NCI-H345 treated with DMSO at 0.1 percent for 48 hours (cell line): ENCODE measurements around the gene ARL6IP1.

Experiments used
- DNase-seq: peaks from one replicate; lab custom pipeline; 2025; ENCODE audit not compliant: unreplicated experiment; lab: John Stamatoyannopoulos, UW

The ARL6IP1 gene

DNA sequence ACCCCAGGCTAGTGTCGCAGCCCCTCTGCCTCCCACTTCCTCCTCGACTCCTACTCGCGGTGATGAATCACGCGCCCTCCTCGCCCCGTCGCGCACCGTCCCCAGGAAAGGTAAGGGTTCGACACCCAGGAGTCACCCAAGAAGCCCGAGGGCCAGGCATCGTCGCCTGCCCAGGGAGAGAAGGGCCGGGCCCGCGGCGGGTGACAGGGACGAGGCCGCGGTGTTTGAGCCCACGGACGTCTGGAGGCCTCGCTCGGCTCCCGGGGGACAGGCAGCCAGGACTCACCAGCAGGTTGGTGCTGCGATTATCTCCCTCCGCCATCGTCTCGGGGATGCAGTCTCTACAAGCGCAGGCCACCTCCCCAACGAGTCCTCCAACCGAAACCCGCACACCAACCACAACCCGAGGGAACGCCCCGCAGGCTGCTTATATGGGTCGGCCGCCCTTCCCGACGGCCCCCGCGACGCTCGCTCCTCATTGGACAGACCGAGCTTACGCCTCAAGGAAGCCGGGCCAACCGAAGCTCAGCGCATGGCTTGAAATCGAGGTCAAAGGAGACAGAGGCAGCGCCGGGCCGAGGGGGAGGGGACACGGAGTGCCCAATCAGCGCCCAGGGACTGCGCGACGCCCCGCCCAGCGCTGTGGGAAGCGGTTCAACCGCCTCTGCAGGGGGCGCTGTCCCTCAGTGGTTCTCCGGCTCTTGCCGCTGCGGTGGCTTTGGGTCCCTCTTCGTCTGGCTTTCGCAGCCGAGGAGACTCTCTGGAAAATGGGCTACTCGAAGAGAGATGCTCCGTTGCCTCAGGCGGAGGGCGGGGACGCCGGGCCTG is at the start of gene ARL6IP1:
TSS of gene ARL6IP1 (minus strand) at position 405 of the 828 bp plus-strand sequence. CDS start at position 322, 83 bp downstream.
- DNase-seq: peak; percentile 95

DNA sequence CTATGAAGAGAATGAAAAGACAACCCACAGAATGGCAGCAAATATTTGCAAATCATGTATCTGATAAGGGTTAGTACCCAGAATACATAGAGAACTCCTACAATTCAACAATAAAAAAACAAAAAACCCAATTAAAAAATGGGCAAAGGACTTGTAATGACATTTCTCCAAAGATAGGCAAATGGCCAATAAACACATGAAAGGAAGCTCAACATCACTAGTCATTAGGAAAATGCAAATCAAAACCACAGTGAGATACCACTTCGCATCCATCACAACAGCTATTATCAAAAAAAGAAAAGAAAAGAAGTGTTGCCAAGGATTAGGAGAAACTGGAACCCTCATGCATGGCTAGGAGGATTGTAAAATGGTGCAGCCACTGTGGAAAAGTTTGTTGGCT is 45.1 kb upstream of the ARL6IP1 start:
- DNase-seq: no peak

DNA sequence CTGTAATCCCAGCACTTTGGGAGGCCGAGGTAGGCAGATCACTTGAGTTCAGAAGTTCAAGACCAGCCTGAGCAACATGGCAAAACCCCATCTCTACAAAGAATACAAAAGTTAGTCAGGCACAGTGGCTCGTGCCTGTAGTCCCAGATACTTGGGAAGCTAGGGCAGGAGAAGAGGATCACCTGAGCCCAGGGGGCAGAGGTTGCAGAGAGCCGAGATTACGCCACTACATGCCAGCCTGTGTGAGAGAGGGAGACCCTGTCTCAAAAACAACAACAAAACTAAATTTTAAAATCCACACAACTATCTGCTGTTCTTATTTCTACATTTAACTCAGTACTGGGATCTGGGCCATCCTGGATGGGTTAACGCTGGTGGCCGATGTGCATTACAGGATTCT is 41.2 kb upstream of the ARL6IP1 start:
- no peak for DNase-seq

DNA sequence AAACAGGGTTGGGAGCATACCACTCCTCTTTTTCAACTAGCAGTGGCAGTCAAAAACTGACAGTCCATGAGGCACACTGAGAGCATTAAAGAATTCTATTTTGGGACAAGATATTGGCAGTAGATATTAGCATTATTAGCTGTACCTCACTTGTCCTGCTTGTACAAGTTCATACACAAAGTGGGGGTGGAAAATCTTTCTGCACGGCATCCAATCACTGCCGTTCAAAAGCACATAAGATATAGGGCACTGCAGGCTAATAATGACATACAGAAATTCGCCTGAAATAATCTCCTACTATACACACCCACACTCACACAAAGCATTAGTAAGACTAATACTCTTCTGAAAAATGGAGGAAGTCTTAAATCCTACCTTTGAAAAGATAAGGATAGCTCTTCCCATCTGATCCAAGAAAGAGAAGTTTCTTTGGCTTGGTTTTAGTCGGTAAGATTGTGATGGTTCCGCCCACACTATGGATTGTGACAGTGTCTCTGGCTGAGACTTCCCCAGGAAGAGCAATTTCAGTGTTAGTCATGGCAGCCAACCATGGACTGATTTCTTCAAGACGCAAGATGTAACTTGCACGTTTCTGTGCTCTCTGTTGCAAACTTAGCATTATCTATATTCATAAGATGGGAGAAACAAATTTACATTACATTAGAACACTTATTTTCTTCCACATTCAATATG is 40.6 kb upstream of the ARL6IP1 start:
- DNase-seq: no peak

DNA sequence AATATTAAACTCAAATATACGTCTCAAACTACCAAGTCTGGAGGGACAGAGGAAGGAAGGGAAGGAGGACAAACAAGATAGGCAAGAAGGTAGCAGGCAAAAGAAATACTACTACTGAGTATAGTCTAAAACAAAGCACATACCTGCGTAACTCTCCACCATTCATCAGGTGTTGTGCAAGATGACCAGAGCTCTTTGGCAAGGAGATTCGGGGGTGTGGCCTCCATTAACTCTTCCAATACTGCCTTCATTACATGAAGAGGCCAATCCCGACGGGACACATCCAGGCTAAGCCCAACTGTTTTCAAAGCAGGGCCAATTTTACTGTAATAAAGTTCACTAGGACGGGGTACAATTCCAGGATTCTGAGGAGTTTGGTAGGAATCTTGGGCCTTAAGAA is 38.2 kb upstream of the ARL6IP1 start:
- no peak for DNase-seq

DNA sequence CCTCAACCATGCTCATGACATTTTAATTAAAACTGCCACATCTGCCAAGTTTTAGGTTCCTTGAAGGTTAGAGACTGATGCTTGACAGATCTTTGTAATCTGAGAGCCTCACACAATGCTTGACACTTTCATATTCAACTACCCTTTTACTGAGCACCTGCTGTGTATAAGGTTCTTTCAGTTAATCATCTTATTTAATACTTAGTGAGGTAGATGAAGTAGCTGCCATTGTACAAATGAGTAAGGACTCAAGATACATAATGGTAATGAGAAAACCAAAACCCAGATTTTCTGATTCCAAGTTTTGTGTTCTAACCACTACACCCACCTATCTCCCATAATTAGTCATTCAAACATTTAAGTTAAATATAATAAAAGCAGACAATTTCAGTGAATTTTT is 35.4 kb upstream of the ARL6IP1 start:
- no peak for DNase-seq

DNA sequence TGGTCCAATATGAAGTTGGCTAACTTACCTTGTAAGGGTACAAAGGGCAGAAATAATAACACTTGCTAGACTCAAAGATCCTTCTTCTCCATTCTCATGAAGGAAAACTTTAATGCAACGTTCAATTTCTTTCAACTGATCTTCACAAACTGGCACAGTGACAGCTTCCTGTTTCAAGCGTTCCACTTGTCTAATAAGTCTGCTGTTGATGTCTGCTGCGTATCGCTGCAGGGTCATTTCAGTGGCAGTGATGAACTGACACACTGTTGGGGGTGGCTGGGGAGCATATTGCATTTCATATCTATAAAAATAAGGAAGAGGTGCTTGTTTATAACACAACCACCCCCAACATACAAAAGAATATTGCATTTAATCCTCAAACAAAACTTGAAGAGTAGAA is 33.5 kb upstream of the ARL6IP1 start:
- no peak for DNase-seq

DNA sequence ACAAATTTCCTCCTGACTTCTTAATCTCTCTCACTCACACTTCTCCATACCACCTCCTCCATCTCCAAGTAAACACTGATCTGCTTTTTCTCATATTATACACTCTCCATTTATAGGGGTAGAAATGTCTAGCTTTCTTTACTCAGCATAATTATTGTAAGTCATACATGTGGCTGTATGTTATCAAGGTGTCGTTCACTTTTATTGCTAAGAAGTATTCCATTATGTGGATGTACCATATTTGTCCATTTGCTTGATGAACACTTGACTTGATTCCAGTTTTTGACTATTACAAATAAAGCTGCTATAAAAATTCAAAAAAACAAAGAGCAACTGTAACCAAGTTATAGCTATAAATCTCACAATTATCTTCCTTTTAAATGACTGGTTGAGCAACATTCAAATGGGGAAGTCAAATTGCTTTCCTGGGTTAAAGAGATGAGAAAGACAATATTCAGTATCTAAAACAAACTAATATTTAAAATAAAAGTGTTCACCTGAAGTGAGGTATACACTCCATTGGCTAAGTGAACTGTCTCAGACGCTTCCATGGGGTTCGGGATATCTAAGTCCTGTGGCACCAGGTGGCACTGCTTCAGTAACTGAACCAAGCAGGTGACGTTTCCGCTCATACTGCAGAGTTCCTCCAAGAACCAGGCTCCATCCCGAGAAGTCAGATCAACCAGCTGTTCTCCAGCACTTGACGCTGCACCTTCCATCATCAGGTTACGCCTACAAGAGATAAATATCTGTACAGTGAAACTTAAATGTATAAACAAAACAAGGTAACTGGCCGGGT is 32.6 kb upstream of the ARL6IP1 start:
- no peak for DNase-seq

DNA sequence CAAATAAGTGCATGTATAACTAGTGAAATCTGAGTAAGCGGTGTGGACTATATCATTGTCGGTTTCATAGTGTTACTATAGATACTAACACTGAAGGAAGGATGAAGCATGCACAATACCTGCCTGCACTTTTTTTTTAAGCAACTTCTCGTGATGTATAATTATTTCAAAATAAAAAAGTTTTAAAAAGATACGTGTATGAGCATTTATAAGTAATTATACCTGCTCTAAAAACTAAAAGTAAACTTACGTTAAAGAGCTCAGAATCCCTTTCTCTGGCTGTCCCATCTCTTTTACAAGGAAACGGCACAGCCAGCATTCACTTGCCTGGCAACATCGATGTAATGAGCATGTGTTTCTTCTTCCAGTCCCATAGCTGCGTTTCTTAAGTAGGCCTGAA is 31.3 kb upstream of the ARL6IP1 start:
- no peak for DNase-seq

DNA sequence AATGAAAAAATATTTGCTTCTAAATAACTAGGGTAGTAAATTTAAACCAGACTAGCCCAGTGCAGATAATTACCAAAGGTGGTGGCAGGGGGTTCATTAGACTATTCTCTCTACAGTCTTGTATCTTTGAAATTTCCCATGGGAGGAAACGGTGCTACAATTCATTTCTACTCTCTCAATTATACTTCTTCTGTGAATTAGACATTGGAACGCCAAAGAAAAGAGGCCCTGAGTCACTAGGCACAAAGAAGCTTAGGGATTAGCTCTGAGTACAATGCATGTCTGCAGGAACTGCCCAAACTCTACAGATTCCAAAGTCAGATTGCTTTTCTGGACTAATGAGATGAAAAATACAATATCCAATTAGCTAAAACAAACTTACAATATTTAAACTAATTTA is 30.7 kb upstream of the ARL6IP1 start:
- DNase-seq: no peak

DNA sequence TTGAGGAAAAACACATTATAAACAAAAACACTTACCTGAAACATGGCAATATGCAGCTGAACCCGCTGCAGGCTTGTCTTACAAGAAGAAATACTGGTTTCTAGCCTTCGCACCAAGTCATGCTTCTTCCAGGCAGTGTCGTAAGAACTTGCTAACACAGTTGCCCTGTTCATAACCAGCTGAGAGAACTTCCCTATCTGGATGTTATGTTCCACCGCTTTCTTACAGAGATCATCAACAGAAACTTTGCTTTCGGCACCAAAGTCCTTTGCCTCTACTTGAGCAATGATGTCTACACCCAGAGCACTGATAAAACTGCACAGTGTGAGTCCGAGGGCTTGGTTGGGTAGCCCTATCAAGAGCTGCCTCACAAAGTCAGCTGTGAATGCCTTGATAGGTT is 27.9 kb upstream of the ARL6IP1 start:
- no peak for DNase-seq

DNA sequence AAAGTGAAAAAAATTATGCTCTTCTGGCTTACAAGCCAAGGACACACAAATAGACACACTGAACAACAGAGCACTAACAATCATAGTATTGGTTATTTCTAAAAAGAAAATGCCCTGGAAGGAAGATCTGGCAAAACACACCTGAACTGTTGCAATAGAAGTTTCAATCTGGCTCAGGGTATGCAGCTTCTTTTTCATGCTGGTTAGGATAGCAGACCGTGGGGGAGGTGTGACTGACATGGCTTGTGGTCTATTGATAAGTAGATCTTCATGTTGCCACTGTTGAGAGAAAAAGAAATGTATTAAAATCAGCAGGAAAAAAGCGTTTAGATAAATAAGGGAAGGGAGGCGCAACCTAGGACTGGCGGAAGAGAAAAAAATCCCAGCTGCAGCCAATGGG is 26.5 kb upstream of the ARL6IP1 start:
- DNase-seq: no peak

DNA sequence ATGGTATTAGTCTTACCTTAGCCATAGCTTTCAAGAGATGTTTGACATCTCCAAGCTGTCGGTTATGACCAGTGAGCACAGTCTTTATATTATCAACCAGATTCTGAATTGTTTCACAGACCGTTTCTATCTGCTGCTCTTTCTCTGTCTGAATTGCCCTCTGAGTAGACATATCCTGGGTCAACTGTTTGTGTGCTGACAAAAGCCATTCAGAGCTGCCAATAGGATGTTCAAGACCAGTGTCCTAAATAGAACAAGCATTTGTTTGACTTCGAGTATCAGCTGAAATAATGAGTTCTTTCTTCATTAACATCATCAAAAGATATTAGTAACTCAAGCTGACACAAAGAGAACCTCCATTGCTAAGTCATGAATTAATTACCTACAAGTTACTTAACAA is 14.9 kb upstream of the ARL6IP1 start:
- no peak for DNase-seq

DNA sequence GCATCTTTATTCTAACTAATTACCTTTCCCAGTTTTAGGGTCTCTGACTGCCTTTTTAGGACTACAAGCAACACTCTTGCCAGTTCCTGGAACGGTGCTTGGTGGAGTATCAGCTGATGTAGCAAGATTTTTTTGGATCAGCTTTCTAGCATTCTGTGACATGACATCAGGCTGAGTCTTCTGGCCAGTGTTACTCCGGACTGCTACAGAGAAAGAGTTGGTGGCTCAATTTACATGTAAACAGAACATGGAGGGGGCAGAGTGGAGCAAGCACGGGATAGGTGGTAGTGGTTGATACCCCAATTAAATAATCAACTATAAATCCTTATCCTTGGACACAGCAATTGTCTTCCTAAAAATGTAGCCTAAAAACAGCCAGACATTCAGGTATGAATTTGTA is 10.6 kb upstream of the ARL6IP1 start:
- DNase-seq: no peak

DNA sequence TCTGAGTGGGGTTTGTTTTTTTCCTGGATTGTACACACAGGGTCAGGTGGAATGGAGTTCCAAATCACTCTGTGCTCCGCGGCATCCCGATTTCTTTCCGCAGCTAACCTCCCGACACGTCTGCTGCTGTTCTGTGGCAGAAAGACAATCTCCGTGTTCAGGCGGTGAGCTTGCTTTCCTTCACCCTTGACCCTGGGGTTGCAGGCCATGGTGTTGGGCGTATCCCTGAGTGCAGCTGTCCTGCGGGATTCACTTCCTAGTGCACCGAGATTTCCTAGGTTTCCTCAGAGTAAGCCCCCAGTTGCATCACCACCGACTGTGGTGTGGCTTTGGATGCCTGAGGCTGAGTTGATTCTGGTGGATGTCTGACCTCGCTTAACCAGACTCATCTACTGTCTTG is 7.8 kb upstream of the ARL6IP1 start:
- no peak for DNase-seq

DNA sequence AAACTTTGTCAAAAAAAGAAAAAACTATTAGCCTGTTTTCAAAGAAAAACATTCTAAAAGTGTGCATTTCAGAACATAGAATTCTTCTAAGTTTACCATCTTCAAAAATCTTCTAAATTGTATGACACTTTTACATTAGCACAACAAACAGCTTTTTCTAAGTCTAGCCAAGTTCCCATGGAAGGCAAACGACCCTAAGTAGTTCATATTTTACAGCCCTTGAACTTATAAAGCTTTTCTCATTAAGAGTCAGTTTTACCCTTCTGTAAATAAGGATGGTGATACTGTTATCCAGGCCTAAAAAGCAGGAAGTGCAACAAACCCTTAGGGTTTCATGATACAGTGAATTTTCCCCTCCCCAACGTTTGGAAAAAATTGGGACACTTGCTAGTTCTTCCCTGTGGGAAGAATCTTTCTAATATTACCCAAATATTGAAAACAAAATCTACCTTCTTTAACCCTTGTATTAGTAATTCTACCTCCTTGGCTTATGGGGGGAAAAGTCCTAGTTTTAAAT is 4.0 kb upstream of the ARL6IP1 start:
- DNase-seq: no peak

DNA sequence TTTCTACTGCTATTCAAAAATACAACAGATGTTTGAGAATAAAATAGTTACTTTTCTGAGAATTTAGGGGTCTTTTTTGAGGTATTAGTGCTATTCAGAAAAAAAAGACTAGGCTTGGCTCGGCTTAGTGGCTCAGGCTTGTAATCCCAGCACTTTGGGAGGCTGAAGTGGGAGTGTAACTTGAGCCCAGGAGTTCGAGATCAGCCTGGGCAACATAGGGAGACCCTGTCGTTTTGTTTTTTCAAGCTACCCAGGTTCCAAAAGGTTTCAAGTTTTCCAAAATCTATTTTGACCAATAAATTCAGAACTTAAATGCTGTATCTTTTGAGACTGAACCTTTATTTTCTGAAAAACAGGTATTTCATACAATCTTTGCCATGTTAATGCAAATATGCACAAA is 3.2 kb upstream of the ARL6IP1 start:
- DNase-seq: no peak

DNA sequence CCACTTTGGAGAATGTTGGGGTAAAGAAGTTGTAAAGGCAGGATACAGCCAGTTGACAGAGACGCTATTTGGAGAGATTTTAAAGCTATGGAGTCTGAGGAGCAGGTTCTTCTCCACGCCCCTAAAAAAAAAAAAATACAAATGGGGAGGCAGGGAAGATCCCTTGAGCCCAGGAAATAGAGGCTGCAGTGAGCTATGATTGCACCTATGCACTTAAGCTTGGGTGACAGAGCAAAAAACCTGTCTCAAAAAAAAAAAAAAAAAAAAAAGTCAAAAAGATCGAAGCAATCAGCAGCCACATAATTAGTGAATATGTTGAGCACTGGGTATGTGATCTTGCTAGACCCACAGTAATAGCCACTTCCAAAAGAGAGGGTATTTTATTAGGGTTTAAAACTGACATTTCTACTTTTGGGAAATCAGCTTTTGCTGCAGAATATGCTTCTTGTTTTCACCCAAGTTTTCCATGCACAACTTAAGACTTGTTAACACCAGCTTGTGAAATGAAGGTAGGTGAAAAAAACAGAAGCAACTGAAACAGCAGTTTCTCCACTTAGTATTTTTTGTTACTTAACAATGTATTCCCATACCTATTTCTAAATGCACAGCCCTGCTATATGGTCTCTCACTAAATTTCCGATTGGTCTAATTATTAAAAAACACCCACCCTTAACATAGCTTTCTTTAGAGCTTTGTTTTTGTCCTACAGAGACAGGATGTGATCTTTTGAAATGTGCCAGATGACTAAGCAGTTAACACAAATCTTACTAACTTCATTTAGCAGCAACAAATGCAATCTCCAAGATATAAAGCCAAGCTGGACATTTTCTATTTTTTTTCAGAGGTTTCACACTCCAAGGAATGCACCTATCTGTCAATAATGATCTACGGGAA is 2.5 kb upstream of the ARL6IP1 start:
- DNase-seq: no peak

DNA sequence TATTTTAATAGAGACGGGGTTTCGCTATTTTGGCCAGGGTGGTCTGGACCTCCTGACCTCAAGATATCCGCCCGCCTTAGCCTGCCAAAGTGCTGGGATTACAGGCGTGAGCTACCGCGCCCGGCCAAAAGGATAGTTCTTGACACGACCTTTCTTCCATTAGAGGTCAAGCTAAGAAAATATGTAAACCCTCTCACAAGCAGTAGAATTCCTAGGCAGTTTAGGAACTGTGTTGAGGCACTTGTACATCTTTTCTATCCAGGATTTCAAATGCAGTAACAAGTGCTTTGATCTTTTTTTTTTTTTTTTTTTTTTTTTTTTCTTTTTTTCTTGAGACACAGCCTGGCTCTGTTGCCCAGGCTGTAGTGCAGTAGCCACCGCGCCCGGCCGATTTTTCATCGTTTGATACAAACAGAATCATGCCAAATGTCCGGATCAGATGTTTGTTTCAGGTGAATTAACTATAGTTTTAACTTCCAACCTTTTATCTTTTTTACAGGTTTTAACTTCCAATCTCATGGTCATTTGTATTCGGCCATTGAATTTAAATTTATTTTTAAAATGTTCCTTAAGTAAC is 1.5 kb upstream of the ARL6IP1 start:
- DNase-seq: no peak

DNA sequence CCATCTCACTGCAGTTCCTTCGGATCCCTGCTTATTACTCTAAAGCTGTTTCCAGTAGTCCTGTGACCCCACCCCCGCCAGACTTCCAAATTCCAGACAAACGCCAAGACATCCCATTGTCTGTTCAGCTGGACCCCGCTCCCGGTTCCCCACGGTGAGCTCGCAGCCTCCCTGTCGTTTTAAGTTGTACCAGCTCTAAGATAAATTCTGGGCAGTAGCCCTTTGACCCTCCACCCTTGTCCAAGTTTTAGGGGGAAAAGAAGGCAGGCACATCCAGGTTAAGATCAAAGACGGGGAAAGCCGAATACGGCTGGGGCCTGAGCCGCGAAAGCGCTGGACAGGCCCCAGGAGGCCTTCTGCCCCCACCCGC is 589 bp downstream of the ARL6IP1 start:
- no peak for DNase-seq
